Fibroblast of lung (primary cell): Measurements from ENCODE around the gene KCNH1.

ENCODE experiments used
- EZH2 ChIP-seq: IDR thresholded peaks from 2 replicates; pipeline ENCODE4 v1.5.1; 2012; ENCODE audit warnings: low read length, control low read depth, mild to moderate bottlenecking; ENCODE audit errors: missing control alignments
- TF ChIP-seq, protein P1 (sequence below), 2 donors: IDR thresholded peaks in 1 of 2; conservative IDR thresholded peaks in 1 of 2; 1 replicate in 1 of 2; 2 replicates in 1 of 2; pipeline ENCODE4 v1.5.1; 2011 to 2012; ENCODE audit warnings: low read length in 2 of 2, control low read depth in 1 of 2, inconsistent platforms in 1 of 2, low read depth in 1 of 2, mild to moderate bottlenecking in 1 of 2

DNA sequence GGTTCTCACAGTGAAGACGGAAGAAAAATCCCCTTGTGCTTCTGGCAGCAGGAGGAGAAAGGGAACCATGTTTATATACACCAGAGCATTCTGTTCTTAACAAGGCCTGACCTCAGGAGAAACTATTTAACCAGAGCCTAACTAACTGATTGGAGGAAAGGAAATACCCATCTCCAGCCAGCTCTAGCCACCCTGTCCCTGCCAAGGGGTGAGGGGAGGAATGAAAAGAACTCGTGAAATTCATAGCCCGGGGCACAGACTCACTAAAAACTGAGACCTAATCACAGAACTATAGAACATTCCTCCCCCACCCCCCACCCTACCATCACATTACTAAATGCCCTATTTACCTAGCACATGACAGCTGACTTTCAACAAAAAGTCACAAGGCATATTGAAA is 65.0 kb downstream of the KCNH1 start:
- TF ChIP-seq, protein P1, sequence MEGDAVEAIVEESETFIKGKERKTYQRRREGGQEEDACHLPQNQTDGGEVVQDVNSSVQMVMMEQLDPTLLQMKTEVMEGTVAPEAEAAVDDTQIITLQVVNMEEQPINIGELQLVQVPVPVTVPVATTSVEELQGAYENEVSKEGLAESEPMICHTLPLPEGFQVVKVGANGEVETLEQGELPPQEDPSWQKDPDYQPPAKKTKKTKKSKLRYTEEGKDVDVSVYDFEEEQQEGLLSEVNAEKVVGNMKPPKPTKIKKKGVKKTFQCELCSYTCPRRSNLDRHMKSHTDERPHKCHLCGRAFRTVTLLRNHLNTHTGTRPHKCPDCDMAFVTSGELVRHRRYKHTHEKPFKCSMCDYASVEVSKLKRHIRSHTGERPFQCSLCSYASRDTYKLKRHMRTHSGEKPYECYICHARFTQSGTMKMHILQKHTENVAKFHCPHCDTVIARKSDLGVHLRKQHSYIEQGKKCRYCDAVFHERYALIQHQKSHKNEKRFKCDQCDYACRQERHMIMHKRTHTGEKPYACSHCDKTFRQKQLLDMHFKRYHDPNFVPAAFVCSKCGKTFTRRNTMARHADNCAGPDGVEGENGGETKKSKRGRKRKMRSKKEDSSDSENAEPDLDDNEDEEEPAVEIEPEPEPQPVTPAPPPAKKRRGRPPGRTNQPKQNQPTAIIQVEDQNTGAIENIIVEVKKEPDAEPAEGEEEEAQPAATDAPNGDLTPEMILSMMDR (conservative IDR thresholded peaks at IDR 0.05 in 1 of 2, IDR thresholded peaks at IDR 0.05 in 1 of 2; ENCODE audit: low read depth in 1 of 2, low read length in 2 of 2), result no peak
- TF ChIP-seq EZH2, result no peak
